HEK293T (cell line): ENCODE measurements around the gene GRAMD1B.

Experiments
- BHLHE40 ChIP-seq: fragments of 450-650 bp; IDR thresholded peaks from 2 replicates; pipeline ENCODE4 v1.6.1; 2016; ENCODE audit warnings: mild to moderate bottlenecking, moderate library complexity, borderline replicate concordance
- CTBP1 ChIP-seq: fragments of 450-650 bp; IDR thresholded peaks from 2 replicates; pipeline ENCODE4 v1.6.1; 2016; ENCODE audit warnings: borderline replicate concordance
- ELF4 ChIP-seq: fragments of 450-650 bp; IDR thresholded peaks from 2 replicates; pipeline ENCODE4 v1.6.1; 2017; ENCODE audit warnings: antibody characterized with exemption
- FOXA1 ChIP-seq: fragments of 450-650 bp; IDR thresholded peaks from 2 replicates; pipeline ENCODE4 v1.6.1; 2016; ENCODE audit warnings: mild to moderate bottlenecking
- FOXM1 ChIP-seq: fragments of 450-650 bp; IDR thresholded peaks from 2 replicates; pipeline ENCODE4 v1.6.1; 2017; ENCODE audit warnings: mild to moderate bottlenecking, borderline replicate concordance
- L3MBTL2 ChIP-seq: fragments of 450-650 bp; conservative IDR thresholded peaks from 2 replicates; pipeline ENCODE4 v1.6.1; 2016; ENCODE audit warnings: mild to moderate bottlenecking
- LEF1 ChIP-seq: fragments of 450-650 bp; IDR thresholded peaks from 2 replicates; pipeline ENCODE4 v1.6.1; 2017; ENCODE audit warnings: mild to moderate bottlenecking, borderline replicate concordance
- NFRKB ChIP-seq: fragments of 450-650 bp; IDR thresholded peaks from 2 replicates; pipeline ENCODE4 v1.6.1; 2016; ENCODE audit warnings: mild to moderate bottlenecking, moderate library complexity
- PKNOX1 ChIP-seq: fragments of 450-650 bp; IDR thresholded peaks from 2 replicates; pipeline ENCODE4 v1.6.1; 2016
- SP1 ChIP-seq: fragments of 450-650 bp; IDR thresholded peaks from 2 replicates; pipeline ENCODE4 v1.6.1; 2017
- SUZ12 ChIP-seq: fragments of 450-650 bp; IDR thresholded peaks from 2 replicates; pipeline ENCODE4 v1.6.1; 2016; ENCODE audit warnings: mild to moderate bottlenecking
- TARDBP ChIP-seq: fragments of 450-650 bp; IDR thresholded peaks from 2 replicates; pipeline ENCODE4 v1.6.1; 2016
- ZNF384 ChIP-seq: fragments of 450-650 bp; IDR thresholded peaks from 2 replicates; pipeline ENCODE4 v1.6.1; 2016

GRCh38 chr11:123628936-123629683, 199.0 kb downstream of the GRAMD1B start:
- TF ChIP-seq FOXA1 (no peak), FOXM1 (no peak), NFRKB (no peak), SP1 (no peak), ZNF384 (no peak), SUZ12 (no peak), PKNOX1 (no peak), CTBP1 (no peak), ELF4 (no peak), TARDBP (no peak), BHLHE40 (no peak), LEF1 (no peak), L3MBTL2 (no peak)
